GM20000 (cell line): ENCODE data around the gene PCGF3.

Source experiments
- DNase-seq: peaks from one replicate; pipeline ENCODE4 v3.0.0; 2012; ENCODE audit warnings: low spot score
- TF ChIP-seq, protein P1 (sequence below): IDR thresholded peaks from 2 replicates; pipeline ENCODE4 v1.5.1; 2012; ENCODE audit warnings: mild to moderate bottlenecking, control low read depth; ENCODE audit errors: extremely low read depth, missing control alignments

PCGF3 gene

DNA sequence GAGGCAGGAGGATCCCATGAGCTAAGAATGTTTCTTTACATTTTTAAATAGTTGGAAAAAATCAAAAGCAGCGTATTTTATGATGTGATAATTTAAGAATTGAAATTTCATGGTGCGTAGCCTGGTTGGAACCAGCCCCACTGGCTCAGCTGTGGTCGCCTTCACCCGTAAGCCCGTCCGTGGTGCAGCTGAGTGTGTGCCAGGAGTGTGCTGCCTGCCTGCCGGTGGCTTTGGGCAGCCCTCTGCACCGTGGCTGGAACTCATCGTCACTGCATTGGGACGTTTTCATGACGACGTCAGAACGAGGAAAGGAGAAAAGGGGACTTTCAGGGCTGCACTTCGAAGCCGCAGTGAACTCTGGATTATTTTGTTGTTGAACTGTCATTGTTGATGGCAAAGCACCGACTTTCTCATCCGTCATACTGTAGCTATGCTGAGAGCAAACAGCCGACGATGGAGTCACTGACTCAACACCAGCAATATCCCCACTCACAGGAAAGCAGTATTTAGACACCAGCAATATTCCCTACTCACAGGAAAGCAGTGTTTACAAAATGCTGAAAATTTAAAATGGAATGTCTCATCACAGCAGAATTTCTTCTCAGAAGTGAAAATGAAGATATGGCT, 35.1 kb downstream of the PCGF3 start:
- no peak for DNase-seq
- TF ChIP-seq, protein P1, sequence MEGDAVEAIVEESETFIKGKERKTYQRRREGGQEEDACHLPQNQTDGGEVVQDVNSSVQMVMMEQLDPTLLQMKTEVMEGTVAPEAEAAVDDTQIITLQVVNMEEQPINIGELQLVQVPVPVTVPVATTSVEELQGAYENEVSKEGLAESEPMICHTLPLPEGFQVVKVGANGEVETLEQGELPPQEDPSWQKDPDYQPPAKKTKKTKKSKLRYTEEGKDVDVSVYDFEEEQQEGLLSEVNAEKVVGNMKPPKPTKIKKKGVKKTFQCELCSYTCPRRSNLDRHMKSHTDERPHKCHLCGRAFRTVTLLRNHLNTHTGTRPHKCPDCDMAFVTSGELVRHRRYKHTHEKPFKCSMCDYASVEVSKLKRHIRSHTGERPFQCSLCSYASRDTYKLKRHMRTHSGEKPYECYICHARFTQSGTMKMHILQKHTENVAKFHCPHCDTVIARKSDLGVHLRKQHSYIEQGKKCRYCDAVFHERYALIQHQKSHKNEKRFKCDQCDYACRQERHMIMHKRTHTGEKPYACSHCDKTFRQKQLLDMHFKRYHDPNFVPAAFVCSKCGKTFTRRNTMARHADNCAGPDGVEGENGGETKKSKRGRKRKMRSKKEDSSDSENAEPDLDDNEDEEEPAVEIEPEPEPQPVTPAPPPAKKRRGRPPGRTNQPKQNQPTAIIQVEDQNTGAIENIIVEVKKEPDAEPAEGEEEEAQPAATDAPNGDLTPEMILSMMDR = no peak

DNA sequence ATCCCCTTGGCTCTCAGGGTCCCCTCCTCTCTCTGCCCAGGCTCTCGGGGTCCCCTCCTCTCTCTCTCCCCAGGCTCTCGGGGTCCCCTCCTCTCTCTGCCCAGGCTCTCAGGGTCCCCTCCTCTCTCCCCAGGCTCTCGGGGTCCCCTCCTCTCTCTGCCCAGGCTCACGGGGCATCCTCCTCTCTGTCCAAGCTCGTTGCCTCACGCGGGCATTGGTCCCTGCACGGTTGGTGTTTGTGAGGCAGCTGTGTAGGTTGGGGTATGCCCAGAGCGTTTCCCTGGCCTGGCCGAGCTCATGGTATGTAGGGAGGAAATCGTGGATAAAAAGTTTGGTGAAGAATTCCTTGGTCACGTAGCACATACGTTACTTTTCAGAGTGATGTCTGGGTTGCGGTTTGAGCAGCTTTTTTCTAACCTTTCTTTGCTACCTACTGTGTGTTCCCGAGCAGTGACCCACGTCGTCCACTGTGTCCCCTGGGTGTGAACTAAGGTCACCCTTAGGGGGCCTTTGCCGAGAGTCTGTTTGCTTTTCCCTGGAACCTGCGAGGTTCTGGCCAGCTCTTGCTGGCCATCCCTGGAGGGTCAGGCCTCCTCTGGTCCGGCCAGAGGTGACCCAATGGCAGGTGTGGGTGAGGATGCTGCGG, 36.6 kb downstream of the PCGF3 start:
- TF ChIP-seq, protein P1 = no peak
- DNase-seq = no peak

DNA sequence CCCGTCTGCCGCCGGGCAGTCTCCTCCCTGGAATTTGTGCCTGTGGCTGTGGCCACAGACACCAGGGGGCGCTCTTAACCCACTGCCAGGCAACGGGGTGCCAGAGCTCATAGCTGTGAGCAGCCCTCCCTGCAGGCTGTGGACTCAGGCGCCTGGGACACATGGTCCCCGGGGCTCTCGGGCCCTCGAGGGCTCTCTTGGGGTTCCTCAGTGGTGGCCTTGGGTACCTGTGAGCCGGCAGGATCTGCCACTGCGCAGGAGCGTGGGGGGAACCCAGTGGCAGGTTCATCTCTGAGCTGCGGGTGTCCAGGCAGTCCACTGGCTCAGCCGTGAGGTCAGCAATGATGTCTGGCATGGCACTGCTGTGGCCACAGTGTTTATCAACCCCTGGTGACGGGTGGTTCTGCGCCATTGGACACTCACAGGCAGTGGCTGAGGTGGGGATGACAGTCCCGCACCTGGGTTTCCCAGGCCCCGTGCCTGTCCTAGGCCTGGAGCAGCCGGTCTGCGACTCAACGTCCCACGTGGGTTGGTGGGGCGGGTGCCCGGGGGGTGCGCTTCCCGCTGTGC, 37.2 kb downstream of the PCGF3 start:
- DNase-seq = peak; percentile 94

DNA sequence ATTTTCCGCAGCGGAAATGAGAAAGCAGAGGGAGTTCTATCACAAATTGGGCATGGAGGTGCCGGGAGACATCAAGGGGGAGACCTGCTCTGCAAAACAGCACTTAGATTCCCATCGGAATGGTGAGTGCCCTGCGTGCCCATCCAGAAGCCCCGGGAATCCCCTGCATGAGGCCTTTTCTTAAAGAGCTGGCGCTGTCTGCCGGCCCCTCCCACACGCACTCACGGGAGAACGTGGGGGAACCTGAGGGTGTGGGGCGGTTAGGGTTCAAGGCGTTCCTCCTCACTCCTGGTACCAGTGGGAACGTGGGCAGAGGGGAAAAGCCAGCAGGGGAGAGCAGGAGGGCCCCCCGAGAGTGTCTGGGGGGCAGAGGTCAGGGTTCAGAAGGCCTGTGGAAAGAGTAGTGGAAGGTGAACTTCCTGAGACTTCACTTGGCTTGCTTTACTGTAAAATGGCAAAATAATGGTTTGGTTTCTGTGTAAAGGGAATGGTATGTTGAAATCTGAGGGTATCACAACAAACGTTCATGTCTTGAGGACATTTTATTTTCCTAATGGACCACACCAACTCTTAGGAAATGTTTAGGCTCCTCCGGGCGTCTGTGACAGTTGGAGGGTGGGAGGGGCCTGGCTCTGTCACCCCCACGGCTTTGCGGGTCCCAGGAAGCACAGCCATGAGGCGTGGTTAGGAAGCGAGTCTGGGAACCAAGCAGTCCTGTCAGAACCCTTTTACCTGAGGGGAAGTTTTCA, 38.0 kb downstream of the PCGF3 start:
- DNase-seq = no peak
- TF ChIP-seq, protein P1 = no peak

More for the DNA sequence above, 37.2 kb downstream of the PCGF3 start:
- TF ChIP-seq, protein P1 = peak; percentile 76

DNA sequence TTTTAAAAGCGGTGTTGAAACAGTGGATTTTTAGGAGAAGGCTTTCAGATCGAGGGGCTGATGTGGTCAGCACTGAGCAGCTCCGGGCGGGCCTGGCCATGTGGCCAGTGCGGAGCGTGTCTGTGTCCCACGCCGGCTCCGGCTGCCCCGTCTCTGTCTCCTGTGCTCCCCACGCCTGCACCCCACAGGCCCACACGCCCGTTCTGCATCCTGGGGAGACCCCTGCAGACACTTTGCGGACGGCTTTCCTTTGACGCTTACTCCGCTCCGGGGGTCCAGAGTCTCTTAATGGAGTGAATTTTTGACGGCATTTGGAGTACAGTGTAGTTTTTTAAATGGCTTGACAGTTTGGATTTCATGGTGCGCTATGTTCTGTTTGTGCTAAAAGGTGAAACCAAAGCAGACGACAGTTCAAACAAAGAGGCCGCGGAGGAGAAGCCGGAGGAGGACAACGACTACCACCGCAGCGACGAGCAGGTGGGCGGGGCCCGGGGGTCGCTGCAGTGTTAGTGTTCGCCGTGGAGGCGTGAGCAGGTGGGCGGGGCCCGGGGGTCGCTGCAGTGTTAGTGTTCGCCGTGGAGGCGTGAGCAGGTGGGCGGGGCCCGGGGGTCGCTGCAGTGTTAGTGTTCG, 38.7 kb downstream of the PCGF3 start:
- no peak for DNase-seq
- TF ChIP-seq, protein P1 = no peak

DNA sequence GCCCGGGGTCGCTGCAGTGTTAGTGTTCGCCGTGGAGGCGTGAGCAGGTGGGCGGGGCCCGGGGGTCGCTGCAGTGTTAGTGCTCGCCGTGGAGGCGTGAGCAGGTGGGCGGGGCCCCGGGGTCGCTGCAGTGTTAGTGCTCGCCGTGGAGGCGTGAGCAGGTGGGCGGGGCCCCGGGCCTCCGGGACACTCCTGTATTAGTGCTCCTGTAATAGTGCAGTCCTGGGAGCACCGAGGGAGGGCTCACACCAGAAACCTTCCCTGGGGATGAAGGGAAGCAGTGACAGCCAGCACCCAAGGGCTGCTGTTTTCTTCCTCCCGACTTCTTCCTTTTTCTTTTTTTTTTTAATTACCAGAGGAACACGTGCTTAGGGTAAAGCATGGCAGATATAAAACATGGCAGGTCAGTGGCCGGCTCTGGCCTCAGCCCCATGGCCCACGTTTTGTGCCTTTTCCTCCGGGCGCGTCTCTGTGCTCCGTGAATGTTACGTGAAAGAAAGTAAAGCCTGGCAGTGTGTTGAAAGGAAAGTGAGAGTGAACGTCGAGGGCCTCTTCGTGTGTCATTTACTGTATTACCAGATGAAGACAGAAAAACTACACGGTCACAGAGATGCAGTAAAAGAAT, 42.0 kb downstream of the PCGF3 start:
- DNase-seq = no peak
- TF ChIP-seq, protein P1 = no peak
